Neural progenitor cell (in vitro differentiated cells): Measurements from ENCODE around the gene PPHLN1.

Source experiments
- CTCF ChIP-seq: fragments of 200-600 bp; sonication (generic); IDR thresholded peaks from 2 replicates; pipeline ENCODE4 v1.5.1; 2017; ENCODE audit warnings: antibody characterized with exemption, mild to moderate bottlenecking
- EZH2phosphoT487 ChIP-seq: fragments of 200-600 bp; sonication (generic); IDR thresholded peaks from 2 replicates; pipeline ENCODE4 v1.6.1; 2017; ENCODE audit warnings: antibody characterized with exemption

DNA sequence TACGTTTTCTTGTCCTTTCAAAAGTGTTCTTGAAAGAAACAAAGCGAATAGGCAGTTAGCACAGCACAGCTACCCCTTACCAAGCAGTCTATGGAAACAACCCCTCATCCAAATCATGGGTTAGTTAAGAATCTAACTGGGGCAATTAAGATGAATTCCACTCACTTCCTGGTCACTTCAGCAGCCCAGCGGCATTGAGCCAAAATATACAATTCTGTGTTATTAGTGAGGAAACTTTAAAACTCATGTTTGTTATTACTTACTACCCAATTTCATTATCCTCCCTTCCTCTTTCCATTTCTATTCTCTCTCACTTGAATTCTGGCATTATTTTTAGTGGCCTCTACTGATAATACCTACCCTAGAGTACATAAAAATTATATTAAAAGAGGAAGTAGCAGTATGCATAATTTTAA lies 121.4 kb downstream of the PPHLN1 start:
- TF ChIP-seq CTCF (no peak), EZH2phosphoT487 (no peak)
